Measurements from ENCODE around the gene MTMR4.

The MTMR4 gene

DNA sequence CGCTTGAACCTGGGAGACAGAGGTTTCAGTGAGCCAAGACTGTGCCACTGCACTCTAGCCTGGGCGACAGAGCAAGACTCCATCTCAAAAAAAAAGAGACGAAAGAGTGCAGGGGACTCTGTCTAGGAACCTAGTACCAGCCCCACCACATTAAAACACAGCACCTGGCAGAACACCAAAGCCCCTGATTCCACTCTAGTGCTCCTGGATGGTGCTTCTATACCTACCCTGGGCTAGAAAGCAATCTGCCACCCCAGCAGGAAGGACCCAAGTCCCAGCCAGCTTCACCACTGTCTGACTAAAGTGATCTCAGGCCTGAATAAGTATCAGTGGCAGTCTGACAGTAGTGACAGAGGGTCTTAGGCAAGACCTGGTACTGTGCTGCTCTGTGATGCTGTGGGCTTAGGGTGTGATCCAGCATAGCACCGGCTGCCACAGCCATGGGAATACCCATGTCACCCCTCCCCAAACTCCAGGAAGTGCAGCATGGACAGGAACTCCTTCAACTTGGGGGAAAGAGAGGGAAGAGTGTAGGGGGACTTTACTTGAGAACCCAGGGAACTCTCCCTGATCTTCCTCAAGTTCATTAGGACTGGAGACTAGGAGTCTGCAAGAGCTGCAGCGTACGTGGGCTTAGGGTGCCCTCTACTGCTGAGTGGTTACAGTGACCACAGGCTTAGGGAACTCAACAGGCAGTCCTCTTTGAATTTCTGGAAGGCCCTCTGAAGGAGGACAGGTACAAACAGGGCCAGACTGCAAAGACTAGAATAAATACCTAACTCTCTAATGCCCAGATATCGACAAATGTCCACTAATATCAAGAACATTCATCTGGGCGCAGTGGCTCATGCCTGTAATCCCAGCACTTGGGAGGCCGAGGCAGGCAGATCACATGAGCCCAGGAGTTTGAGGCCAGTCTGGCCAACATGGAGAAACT lies 67.1 kb downstream of the MTMR4 start:
- DNase-seq = peak; percentile 83
- in situ Hi-C loops (cut with HindIII; ENCODE audit: low pct_ligation_motif_present, low pct_unique_long_range_greater_than_20kb, low sequenced_read_pairs) = no loop called here

DNA sequence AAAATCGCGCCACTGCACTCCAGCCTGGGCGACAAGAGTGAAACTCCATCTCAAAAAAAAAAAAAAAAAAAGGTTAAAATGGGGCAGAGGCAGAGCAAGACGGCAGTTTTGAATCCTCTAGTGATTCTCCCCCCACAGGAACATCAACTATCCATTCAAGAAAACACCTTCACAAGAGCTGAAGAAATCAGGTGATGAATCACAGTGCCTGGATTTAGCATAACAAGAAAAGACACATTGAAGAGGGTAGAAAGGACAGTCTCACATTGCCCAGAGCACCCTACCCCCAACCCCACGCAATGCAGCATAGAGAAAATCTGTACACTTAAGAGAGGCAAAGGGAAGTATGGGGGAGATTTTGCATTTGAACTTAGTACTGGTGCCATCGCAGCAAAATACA lies 68.4 kb downstream of the MTMR4 start:
- no peak for DNase-seq
- in situ Hi-C loops (cut with HindIII; ENCODE audit: low pct_ligation_motif_present, low pct_unique_long_range_greater_than_20kb, low sequenced_read_pairs) = no loop called here

Measured in ACHN (cell line).